A172 (cell line): ENCODE results near the gene RHOBTB3. TPM values are rescaled to one million over a fixed set of nuclear protein-coding genes. Genes with fewer than 3 reads are reported as not detected.

ENCODE experiments used
- DNase-seq: peaks from one replicate; pipeline ENCODE4 v3.0.0-alpha.2; 2015; ENCODE audit warnings: low spot score
- total RNA-seq: library from RNA; depleted of rRNA; stranded (reverse); fragments of >200 nt; shearing (Covaris generic); gene quantifications from 2 replicates; pipeline ENCODE4 v1.2.3, GENCODE V29; 2014

The RHOBTB3 gene
- total RNA-seq, 1 experiment from 2014 or later: 274 TPM

DNA sequence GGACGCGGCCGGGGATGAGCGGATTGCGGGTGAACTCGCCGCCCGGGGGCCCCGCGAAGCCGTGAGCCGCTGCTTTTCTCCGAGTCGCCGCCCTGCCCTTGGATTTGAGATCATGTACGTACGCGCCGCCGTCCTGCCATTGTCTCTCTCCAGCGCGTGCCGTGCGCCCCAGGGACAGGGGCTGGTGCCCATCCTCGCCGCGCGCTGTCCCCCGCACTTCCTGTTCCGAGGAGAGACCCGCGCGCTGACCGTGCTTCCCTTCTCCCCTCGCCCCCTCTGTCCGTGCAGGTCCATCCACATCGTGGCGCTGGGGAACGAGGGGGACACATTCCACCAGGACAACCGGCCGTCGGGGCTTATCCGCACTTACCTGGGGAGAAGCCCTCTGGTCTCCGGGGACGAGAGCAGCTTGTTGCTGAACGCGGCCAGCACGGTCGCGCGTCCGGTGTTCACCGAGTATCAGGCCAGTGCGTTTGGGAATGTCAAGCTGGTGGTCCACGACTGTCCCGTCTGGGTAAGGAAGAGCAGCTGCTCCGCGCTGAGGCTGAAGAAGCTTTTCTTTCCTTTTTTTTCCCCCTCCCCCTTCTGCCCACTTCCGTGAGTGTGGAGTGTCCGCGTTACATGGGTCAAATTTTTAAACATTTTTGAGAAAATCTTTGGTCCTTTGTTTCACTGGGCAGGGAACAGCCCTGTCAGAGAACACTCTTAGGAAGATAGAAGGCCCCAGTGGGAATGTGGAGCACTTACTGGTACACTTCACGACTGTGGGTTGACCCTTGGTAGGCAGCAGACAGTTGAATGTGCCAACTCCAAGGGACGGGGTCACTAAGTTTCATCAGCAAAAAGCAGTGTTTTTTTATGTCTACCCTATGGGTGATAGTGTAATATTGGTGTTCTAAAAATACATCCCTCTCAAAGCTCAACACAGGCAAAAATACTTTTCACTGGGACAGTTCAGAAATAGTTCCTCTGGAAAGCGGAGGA, 727 bp downstream of the RHOBTB3 start:
- peak; percentile 64 for DNase-seq

DNA sequence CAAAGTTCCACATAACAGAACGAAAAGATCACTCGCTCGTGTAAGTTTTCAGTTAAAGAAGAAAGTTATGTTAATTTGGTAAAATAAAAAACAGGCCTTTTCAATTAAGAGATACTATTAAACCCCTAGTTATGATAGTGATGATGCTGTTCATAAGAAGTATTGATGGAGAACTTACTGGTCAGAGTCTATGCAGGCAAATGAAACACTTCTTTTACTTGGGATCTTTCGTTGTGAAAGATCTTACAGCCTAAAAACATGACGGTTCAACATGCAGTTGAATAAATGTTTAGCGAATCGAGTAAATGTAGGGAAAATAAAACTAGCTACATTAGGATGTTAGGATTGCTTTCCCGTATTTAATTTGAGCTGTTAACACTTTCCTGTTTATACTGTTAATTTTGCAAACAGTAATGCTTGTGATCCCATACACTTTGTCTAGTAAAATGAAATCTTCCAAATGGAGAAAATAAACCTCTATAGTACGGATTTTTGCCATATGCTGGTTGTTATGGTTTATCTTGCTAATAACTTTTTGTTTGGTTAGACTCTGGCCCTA, 2.0 kb downstream of the RHOBTB3 start:
- no peak for DNase-seq

GRCh38 chr5:95734187-95734586, 3.1 kb downstream of the RHOBTB3 start:
- DNase-seq: no peak

DNA sequence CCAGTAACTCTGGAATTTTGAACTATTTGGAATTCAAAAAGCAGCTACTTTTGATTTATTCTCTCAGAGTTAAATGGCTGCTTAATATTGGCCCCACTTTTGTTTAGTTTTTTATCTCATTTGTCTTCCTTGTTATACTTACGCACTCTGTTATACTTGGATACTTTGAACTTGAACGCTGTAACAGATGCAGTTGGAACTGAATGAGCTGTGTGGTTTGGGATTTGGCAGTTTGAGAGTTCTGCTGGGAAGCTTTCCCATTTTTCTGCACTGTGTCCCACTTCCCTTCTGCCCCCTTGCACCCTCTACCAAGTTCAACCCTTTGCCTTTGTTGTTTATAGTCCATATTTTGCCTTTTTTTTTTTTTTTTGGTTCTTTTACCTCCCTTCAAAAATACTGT, 3.8 kb downstream of the RHOBTB3 start:
- no peak for DNase-seq

- DNase-seq: no peak
These were observed 4.3 kb downstream of the RHOBTB3 start for GRCh38 chr5:95735406-95735805.

GRCh38 chr5:95738072-95738471, 6.9 kb downstream of the RHOBTB3 start:
- DNase-seq: peak; percentile 43

DNA sequence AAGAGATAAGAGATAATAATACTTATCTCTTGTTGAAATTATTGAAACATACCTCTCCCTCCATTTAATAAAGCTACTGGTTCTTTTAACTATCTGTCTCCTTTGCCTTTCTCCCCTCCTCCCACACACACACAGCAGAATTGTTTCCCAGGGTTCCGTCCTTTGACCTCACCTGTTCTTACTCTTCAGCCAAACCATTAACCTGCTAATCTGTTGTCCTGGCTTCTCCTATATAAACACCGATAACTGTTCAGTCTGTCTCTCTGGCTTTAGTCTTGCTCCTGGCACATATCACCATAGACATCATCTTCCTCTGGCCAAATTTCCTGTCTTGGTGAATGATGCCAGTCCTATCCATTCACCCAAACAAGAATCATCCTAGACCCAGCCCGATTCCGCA, 7.7 kb downstream of the RHOBTB3 start:
- no peak for DNase-seq

DNA sequence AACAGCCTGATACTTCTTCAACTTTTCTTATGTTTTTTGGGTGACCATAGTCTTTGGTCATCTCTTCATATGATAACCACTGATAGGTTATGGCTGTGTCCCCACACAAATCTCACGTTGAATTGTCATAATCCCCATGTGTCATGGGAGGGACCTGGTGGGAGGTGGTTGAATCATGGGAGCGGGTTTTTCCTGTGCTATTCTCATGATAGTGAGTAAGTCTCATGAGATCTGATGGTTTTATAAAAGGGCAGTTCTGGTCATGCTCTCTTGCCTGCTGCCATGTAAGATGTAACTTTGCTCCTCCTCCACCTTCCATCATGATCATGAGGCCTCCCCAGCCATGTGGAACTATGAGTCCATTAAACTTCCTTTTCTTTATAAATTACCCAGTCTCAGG, 8.7 kb downstream of the RHOBTB3 start:
- no peak for DNase-seq

- no peak for DNase-seq
These were observed 10.3 kb downstream of the RHOBTB3 start for GRCh38 chr5:95741458-95741857.

DNA sequence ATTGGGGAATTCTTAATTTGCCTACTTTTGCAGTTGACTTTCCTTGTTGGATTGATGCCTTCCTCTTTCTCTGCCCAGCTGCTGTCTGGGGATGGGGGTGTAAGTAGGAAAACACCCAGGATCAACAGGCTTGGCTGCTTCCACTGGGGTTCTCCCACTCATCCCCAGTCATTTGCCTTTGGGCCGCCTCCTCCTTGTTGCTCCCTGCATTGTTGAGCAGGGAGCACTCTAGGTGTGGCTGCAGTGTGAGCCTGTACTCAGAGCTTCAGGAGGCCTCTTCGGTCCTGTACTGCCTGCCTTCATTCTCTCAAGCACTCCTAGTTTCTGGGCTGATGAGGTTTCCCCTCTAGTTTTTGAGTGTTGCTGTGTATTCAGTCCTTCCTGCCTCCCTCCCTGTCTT, 12.1 kb downstream of the RHOBTB3 start:
- DNase-seq: no peak

- DNase-seq: no peak
These were observed 12.7 kb downstream of the RHOBTB3 start for GRCh38 chr5:95743877-95744276.

GRCh38 chr5:95746194-95746593, 15.1 kb downstream of the RHOBTB3 start:
- DNase-seq: no peak

DNA sequence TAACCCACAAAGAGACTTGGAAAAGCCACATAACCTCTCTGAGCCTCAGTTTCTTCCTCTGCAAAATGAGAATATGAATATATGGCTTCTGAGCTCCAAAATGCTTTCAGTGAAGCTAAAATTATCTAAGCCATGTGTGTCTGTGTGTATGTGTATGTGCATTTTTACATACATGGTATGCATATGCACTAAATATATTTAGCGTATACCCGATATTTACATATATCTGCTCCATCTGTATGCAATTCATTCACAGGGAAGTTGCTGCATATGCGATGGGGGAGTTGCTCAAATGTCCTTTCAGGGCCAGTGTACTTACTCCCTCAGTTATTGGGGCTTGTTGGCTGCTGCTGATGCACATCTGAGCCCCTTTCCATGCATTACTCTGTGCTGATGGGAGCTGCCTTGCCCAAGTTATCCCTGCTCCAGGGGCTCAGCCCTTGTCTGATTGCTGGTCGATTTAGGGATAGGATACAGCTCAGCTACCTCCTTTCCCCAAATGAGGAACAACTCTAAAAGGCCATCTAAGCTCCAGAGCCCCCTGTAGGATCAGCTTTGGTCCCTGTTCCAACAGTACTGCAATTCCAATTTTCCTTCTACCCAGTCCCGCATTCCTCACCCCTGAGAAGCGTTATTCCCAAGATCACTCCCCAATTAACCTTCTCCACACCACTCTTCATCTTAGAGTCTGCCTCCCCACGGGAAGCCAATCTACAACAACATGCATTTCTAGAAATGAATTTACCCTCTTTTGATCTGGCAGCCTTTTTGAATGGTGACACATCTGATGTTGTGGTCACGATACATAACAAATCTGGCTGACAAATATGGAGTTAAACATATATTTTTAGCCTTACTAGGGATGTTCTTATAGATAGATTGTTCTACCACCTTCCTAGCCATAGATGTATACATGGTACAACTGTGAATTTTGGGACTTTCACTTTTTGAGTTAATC, 15.9 kb downstream of the RHOBTB3 start:
- no peak for DNase-seq

DNA sequence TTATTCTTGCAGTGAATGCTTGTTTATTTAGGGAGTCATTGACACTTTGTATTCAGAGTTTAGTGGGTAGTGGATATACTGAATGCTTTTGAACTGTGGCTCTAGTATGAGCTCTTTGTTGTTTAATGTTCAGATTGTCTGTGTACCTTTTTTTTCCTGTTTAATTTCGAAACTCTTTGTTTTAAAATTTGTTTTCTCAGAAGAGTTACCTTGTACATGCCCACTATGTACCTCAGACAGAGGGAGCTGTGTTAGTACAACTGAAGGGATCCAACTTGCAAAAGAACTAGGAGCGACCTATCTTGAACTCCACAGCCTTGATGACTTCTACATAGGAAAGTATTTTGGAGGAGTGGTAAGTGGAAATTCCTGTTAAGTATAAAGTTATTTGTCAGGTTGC, 17.0 kb downstream of the RHOBTB3 start:
- DNase-seq: no peak

DNA sequence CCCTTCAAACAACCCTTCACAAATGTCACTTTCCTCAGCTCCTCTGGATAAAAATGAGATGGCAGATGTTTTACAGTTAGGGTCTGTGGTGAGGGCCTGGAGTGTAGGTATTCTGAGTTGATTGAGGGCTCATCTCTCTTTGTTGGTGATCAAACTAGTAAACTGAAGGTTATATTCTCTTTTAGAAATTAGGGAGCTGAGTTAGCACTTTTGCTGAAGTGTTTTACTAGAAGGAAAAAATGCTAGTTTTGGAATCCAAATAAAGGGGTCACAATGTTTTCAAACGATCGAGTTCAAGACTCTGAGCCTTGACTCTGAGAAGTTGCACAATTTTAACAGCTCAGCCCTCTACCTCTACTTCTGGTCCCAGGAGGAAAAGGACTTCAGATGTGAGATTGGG, 23.4 kb downstream of the RHOBTB3 start:
- DNase-seq: no peak

GRCh38 chr5:95759005-95759404, 27.9 kb downstream of the RHOBTB3 start:
- DNase-seq: no peak

- DNase-seq: peak; percentile 55
These were observed 28.5 kb downstream of the RHOBTB3 start for GRCh38 chr5:95759634-95760033.

GRCh38 chr5:95760273-95761191, 29.4 kb downstream of the RHOBTB3 start:
- peak; percentile 93 for DNase-seq

GRCh38 chr5:95761771-95762651, 30.9 kb downstream of the RHOBTB3 start:
- DNase-seq: peak; percentile 77

DNA sequence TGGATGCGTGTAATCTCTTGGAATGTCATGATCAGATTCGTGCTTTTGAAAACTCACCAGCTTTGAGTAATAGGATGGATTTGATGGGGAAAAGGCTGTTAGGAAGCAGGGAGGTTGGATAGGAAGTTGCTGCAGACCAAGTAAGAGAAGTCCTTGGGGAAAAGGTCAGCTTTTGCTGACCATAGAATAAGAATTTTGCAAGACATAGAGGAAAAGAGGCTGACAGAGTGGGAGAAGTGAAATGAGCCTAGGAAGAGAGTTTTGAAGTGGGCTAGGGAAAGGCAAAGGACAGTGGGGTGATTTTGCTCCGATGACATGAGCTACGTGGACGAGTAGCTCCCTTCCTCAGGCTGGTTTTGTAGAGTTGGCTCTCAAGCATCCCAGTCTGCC, 31.5 kb downstream of the RHOBTB3 start:
- DNase-seq: no peak
